Adipocyte (in vitro differentiated cells): ENCODE measurements around the gene SLC45A1.

Experiments
- DNase-seq: peaks from one replicate; pipeline ENCODE4 v3.0.0-alpha.2; 2015; ENCODE audit warnings: low read depth
- H3K27me3 ChIP-seq: replicated peaks from 2 replicates; pipeline ENCODE4 v1.7.0; 2013; ENCODE audit warnings: mild to moderate bottlenecking, low read length, moderate library complexity; ENCODE audit not compliant: control insufficient read depth, insufficient read depth
- H3K36me3 ChIP-seq: 2 replicates; pipeline ENCODE4 v1.7.0; 2013; ENCODE audit warnings: low read length, mild to moderate bottlenecking, moderate library complexity; ENCODE audit not compliant: control insufficient read depth, insufficient read depth, severe bottlenecking
- H3K4me1 ChIP-seq: 2 replicates; pipeline ENCODE4 v1.7.0; 2013; ENCODE audit warnings: mild to moderate bottlenecking, low read length, moderate library complexity; ENCODE audit not compliant: control insufficient read depth, insufficient read depth
- H3K4me3 ChIP-seq: 2 replicates; pipeline ENCODE4 v1.7.0; 2013; ENCODE audit warnings: mild to moderate bottlenecking, low read length, moderate library complexity
- H3K9ac ChIP-seq: 2 replicates; pipeline ENCODE4 v1.7.0; 2013; ENCODE audit warnings: mild to moderate bottlenecking, low read length, moderate library complexity
- H3K9me3 ChIP-seq: 2 replicates; pipeline ENCODE4 v1.7.0; 2013; ENCODE audit warnings: mild to moderate bottlenecking, low read length, moderate library complexity; ENCODE audit not compliant: control insufficient read depth

The SLC45A1 gene

DNA sequence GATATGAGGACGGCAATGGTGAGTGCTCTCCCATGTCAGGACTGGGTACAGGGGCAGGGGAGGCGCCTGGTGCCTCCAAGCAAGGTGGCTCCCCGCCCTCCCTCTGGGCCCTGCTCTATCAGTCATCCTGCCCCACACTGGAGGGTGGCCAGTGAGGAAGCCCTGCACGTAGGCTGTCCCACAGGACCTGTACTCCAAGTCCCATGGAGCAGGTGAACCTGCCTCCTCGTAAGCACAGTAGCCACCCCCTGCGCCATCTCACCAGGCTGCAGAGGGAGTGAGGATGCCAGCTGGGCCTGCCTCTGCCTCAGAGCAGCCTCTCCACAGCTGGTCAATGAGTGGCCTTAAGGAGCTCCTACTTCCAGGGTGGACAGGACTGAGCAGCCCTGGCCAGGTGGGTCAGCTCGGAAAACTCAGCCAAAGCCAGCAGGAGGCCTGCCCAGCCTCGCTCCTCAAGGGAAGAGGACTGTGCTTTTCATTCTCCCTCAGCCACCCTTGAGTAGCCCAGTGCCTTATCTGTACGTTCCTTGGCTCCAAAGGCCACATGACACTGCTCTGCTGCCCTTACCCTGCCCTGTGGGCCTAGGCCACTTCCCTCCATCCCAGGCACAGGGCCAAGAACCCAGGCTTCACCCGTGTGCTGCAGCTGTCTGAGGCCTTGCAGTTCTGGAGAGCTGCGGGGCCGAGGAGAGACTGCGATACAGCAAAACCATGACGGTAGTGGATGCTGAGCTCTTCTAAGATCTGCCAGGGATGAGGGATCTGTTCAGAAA is 39.6 kb downstream of the SLC45A1 start:
- DNase-seq, result no peak
- H3K36me3 ChIP-seq, result peaks cover 98% of the 10 kb centered on the region
- no peak overlapping the region for H3K9ac ChIP-seq
- H3K4me1 ChIP-seq, result peaks cover 18% of the 10 kb centered on the region
- H3K4me3 ChIP-seq, result no peak overlapping the region
- H3K9me3 ChIP-seq, result no peaks in the 10 kb centered on the region
- no peaks in the 10 kb centered on the region for H3K27me3 ChIP-seq

DNA sequence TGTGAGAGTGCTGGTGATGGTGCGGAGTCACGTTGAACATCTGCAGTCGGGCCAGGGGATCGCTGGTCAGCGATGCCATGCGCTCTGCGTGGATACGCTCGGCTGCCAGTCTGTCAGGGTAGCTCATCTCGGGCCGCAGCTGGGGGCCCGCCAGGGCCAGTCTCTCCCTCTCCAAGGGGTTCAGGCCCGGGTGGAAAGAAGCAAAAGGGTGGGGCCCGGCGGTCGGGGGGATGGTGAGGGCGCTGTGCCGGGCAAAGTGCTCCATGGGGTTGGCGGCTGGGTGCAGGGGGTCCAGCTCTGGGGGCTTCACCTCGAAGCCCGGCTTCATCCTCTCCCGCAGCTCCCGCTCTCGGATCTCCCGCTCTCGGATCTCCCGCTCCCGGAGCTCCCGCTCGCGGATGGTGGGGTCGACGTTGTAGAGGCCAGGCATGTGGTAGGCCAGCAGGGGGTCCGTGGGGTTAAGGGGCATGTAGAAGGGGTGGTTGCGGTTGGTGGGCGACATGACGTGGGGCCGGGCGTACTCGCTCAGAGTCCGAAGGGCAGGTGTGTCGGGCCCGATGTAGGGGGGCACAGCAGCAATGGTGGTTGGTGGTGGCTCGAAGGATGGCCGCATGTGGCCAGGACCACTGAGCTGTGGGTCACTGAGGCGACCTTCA is 40.5 kb downstream of the SLC45A1 start:
- no peak overlapping the region for H3K4me3 ChIP-seq
- H3K9ac ChIP-seq, result no peak overlapping the region
- DNase-seq, result no peak
- no peaks in the 10 kb centered on the region for H3K9me3 ChIP-seq
- peaks cover 18% of the 10 kb centered on the region for H3K4me1 ChIP-seq
- H3K36me3 ChIP-seq, result peaks cover 98% of the 10 kb centered on the region
- H3K27me3 ChIP-seq, result no peaks in the 10 kb centered on the region

DNA sequence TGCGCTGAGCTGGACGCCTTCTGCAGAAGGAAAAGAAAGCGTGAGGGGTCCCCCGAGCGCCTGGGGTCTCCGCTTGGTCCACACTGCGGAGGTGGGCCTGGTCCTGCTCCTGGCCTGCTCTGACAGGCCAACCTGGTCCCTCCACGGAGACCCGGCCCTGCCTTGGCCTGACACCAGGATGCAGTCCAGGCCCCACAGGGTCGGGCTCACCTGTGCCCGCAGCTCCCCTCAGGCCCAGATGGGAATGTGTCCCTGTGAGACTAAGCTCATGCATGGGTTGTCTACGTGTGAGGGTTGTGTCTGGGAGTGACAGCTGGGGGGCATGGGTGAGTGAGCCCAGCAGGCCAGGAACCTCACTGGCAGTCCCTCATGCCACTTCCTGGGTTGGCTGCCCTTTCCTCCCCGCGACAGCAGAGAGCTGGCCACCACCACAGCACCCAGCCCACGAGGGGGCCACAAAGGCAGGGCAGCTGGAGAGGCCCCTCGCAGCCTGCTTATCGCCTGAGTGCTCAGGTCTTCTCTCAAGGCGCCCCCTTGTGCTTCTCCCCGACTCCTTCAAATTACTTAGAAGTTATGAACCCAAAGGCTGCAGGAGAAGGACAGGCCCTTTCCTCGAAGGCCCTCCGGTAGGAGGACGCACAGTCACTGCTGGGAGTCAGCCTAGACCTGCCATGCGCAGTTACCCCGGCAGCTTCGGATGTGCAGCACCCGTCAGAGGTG is 41.1 kb downstream of the SLC45A1 start:
- H3K4me1 ChIP-seq, result peaks cover 16% of the 10 kb centered on the region
- peaks cover 94% of the 10 kb centered on the region for H3K36me3 ChIP-seq
- no peak overlapping the region for H3K9ac ChIP-seq
- DNase-seq, result no peak
- no peaks in the 10 kb centered on the region for H3K27me3 ChIP-seq
- H3K4me3 ChIP-seq, result no peak overlapping the region
- no peaks in the 10 kb centered on the region for H3K9me3 ChIP-seq

DNA sequence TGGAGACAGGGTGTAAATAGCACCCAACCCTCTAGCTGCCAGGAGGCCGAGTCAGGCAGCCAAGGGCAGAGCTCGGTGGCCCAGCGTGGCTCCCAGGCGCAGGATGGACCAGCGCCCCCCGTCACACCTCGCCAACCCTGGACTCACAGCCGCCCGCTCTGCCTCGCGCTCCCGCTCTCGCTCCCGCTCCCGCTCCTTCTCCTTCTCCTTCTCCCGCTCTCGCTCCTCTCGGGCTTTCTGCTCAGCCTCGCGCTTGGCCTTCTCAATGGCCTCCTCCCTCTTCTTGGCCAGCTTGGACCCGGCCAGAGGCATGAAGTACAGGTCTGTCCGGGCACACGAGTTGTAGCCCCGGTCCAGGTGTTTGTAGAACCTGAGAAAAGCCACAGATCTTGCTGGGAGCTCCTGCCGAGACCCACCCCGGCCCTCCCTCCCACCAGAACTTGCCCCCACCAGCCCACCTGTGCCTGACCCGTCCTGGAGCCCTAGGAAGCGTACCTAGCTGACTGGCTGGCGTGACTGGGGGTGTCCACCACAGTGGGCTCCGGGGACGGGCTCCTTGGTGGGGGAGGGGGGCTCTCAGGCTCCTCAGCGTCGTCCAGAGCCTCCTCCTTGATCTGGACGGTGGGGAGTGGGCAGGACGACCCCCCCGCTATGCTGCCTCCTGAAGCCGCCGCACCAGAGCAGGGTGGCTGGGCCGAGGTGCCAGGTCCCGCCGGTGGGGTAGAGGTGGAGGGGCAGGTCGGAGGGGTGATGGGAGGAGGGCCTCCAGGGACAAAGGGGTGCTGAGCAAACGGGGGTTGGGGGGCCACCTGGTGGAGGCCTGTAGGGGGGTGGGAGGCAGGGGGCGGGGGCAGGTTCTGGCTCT is 41.9 kb downstream of the SLC45A1 start:
- Histone ChIP-seq H3K9me3 (no peaks in the 10 kb centered on the region), H3K4me3 (no peak overlapping the region), H3K36me3 (peaks cover 92% of the 10 kb centered on the region), H3K9ac (no peak overlapping the region), H3K27me3 (no peaks in the 10 kb centered on the region), H3K4me1 (peaks cover 19% of the 10 kb centered on the region)
- no peak for DNase-seq

DNA sequence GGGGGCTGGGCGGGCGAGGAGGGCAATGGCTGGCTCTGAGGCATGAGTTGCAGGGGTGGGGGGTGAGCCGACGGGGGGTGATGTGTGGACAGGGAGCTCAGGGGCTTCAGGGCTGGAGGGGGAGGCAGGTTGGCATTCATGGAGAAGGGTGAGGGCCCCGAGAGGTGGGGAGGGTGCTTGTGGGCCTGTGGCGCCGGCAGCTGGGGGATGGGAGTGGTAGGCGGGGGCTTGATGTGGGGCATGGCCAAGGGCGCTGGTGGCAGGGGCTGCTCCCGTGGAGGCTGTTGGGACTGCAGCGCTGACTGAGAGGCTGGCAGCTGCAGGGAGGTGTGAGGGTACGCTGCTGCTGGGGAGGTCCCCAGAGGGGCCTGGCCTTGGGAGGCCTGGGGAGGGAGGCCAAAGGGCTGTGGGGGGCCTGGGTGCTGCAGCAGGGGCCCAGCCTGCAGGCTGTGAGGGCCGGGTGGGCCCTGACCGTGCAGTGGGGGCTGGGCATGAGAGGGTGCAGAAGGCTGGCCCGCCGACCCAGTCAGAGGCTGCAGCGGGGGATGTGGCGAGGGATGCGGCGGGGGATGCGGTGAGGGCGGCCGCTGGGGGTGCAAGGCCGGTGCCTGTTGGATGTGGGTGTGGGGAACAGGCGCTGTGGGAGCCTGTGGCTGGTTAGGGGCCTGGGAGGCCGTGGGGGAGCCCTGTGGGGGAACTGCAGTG is 42.7 kb downstream of the SLC45A1 start:
- no peak overlapping the region for H3K9ac ChIP-seq
- H3K4me1 ChIP-seq, result peaks cover 19% of the 10 kb centered on the region
- peaks cover 92% of the 10 kb centered on the region for H3K36me3 ChIP-seq
- no peak for DNase-seq
- no peak overlapping the region for H3K4me3 ChIP-seq
- H3K9me3 ChIP-seq, result no peaks in the 10 kb centered on the region
- H3K27me3 ChIP-seq, result no peaks in the 10 kb centered on the region

DNA sequence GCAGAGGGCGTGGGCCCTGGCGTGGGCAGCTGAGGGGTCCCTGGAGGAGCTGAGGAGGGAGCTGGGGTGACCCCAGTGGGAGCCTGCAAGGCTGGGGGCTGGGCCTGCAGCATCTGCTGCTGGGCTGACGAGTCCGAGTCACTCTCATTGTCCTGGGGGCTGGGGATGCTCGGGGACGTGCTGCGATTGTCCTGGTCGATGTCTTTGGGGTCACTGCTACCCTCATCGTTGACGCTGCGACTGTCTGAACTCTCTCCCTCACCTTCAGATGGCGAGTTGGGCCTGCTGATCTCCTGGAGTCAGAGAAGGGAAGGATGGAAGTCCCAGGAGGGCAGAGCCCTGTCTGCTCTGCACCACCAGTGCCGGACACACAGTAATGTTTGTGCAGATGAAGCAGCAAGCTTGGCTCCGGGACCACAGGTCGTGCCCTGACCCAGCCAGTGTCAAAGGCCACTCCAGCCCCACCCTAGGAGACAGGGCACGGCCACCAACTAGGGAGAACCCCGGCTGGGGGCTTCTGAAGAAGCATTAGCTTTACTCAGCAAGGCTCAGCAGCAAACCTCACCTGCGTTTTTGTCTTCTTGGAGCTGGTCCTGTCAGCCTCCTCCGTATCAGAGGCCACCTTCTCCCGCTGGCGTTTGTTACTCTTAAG is 43.4 kb downstream of the SLC45A1 start:
- Histone ChIP-seq H3K36me3 (peaks cover 92% of the 10 kb centered on the region), H3K4me1 (peaks cover 19% of the 10 kb centered on the region), H3K9me3 (no peaks in the 10 kb centered on the region), H3K4me3 (no peak overlapping the region), H3K9ac (no peak overlapping the region), H3K27me3 (no peaks in the 10 kb centered on the region)
- DNase-seq, result no peak

DNA sequence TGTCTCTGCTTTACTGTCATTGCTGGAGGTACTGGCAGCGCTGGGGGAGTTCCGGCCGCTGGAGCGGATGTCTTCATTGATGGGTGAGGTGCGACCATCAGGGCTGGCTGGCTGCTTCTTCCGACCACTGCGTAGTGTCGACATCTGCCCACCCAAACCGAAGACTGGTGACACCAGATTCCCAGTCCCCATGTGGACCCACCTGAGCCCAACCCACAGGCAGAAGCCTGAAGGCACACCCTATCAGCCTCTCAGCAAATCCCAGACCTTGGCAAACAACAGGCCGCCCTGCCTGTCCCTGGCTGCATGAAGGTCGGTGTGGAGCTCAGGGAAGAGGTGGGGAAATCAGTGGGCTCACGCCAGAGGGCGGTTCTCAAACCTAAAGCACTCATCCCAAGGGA is 44.8 kb downstream of the SLC45A1 start:
- Histone ChIP-seq H3K9ac (no peak overlapping the region), H3K36me3 (peaks cover 83% of the 10 kb centered on the region), H3K27me3 (no peaks in the 10 kb centered on the region), H3K9me3 (no peaks in the 10 kb centered on the region), H3K4me1 (peaks cover 25% of the 10 kb centered on the region), H3K4me3 (no peak overlapping the region)
- no peak for DNase-seq

DNA sequence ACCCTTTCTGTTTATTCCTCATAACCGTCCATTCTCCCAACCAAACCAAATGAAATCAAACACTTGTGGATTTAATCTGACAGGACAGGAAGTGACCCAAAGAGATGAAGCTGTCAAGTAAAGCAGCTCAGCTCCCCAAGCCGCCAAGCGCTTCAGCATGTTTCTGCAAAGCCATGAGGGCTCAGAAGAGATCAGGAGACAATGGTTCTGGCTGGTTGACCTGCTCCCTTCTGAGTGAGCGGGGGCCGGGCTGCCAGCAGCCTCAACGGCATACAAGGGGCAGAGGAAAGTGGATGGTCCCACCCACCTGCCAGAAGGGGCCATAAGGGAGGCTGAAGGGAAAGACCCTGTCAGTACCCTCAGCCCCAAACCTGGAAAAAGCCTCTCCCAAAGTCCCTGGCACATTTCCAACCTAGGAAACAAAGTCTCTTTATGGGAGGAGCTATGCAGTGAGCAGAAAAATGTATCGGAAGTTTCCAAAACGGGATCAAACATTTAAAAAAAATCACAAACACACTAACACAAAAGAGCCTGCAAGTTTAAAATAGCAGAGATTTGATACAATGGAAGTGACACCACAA is 45.4 kb downstream of the SLC45A1 start:
- H3K4me1 ChIP-seq, result peaks cover 29% of the 10 kb centered on the region
- H3K36me3 ChIP-seq, result peaks cover 77% of the 10 kb centered on the region
- no peak for DNase-seq
- no peak overlapping the region for H3K9ac ChIP-seq
- H3K9me3 ChIP-seq, result no peaks in the 10 kb centered on the region
- H3K4me3 ChIP-seq, result no peak overlapping the region
- no peaks in the 10 kb centered on the region for H3K27me3 ChIP-seq

DNA sequence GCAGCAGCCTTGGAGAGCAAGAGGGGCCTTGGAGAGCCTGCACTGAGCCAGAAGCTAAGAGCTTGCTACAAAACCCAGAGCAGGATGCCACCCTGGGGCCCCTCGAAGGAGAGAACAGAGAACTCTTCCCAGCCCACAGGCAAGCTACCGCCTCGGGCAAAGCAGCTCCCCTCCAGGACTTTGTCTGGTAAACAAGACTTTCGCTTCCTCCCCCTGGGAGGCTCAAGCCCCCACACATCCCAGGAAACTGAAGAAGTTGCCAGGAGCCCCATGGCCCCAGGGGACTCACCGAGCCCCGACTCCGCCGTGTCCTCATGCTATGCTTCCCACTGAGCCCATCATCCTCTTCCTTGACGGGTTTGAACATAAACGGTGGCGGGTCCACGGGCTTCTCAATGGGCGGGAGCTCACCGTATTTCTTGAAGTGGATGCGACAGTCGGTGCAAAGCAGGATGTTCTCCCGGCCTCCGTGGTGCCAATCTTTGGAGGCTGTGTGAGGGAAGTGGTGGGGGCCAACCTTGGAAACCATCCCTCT is 45.9 kb downstream of the SLC45A1 start:
- Histone ChIP-seq H3K36me3 (peaks cover 72% of the 10 kb centered on the region), H3K9ac (peak overlapping the region; percentile 46), H3K9me3 (no peaks in the 10 kb centered on the region), H3K4me3 (no peak overlapping the region), H3K4me1 (peaks cover 34% of the 10 kb centered on the region), H3K27me3 (no peaks in the 10 kb centered on the region)
- no peak for DNase-seq
